CD1c-positive myeloid dendritic cell (primary cell): Measurements from ENCODE around the gene SMG9.
A peak's percentile ranks its signal among the peaks of the same experiment; 100 is the strongest.

ENCODE experiments used
- DNase-seq: peaks from one replicate; pipeline ENCODE4 v3.0.0-alpha.2; 2016; ENCODE audit errors: extremely low spot score

The SMG9 gene

DNA sequence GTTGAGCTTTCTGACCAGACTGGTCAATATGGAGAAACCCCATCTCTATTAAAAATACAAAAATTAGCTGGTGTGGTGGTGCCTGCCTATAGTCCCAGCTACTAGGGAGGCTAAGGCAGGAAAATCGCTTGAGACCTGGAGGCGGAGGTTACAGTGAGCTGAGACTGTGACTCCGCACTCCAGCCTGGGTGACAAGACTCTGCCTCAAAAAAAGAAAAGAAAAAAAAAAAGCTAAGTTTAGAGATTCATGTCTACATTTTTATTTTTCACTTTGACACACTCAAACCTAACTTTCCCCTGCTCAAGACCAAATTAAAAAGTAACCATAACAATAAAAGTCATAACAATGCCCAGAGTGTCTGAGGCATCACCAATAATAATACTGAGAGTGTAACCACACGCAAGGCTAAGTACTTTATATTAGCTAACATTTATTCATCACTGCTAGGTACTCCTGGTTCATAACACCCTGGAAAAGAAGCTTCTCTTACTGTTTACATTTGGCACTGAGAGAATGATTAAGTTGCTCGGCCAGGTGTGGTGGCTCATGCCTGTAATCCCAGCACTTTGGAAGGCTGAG is 33.2 kb downstream of the SMG9 start:
- no peak for DNase-seq

DNA sequence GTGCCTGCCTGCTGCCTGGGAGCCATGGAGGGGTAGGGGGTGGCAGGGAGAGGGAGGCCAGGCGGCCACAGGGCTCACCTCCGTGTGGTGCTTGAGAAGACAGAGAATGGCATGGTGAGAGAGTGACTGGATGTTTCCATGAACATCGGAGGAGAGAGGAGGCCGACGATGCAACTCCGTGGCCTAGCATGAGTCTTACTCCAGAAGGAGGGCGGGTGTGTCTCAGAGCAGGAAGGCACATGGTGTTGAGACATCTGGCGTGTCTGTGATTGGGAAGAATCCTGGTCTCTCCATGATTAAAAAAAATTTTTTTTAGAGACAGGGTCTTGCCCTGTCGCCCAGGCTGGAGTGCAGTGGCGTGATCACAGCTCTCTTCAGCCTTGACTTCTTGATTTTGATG is 33.8 kb downstream of the SMG9 start:
- DNase-seq = no peak

DNA sequence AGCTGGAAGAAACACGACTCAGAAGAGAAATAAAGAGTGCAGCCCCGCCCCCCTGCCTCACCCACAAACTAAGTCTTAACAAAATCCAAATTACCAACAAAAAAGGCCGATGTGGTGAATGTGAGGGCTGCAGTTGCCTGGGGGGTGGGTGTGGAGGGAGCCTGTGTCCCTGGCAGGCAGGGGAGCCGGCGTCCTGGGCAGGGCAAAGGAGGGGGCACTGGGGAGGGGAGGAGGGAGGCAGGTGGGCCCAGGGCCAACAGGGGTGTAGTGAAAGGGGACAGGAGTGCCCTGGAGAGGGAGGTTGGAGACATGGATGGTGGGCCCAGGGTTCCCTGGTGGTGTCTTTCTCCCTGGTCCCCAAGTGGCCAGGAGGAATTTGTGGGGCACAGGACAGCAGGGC is 34.8 kb downstream of the SMG9 start:
- DNase-seq = no peak

DNA sequence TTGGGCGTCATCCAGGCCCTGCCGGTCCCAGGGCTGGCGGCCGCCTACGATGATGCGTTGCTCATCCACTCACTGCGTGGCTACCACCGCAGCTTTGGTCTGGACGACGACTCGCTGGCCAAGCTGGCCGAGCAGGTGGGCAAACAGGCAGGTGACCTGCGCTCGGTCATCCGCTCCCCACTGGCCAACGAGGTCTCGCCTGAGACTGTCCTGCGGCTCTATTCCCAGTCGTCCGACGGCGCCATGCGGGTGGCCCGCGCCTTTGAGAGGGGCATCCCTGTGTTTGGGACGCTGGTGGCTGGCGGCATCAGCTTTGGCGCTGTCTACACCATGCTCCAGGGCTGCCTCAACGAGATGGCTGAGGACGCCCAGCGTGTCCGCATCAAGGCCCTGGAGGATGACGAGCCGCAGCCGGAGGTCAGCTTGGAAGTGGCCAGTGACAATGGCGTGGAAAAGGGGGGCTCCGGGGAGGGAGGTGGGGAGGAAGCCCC is 35.3 kb downstream of the SMG9 start:
- DNase-seq = no peak

DNA sequence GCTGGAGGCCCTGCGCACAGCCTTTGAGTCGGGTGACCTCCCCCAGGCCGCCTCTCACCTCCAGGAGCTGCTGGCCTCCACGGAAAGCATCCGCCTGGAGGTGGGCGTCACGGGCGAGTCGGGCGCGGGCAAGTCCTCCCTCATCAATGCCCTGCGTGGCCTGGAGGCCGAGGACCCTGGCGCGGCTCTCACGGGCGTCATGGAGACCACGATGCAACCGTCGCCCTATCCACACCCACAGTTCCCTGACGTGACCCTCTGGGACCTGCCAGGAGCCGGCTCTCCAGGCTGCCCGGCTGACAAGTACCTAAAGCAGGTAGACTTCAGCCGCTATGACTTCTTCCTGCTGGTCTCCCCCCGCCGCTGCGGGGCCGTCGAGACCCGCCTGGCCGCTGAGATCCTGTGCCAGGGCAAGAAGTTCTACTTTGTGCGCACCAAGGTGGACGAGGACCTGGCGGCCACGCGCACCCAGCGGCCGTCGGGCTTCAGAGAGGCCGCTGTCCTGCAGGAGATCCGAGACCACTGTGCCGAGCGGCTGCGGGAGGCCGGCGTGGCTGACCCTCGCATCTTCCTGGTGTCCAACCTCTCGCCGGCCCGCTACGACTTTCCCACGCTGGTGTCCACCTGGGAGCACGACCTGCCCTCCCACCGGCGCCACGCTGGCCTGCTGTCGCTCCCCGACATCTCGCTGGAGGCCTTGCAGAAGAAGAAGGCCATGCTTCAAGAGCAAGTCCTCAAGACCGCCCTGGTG is 36.0 kb downstream of the SMG9 start:
- DNase-seq = no peak

DNA sequence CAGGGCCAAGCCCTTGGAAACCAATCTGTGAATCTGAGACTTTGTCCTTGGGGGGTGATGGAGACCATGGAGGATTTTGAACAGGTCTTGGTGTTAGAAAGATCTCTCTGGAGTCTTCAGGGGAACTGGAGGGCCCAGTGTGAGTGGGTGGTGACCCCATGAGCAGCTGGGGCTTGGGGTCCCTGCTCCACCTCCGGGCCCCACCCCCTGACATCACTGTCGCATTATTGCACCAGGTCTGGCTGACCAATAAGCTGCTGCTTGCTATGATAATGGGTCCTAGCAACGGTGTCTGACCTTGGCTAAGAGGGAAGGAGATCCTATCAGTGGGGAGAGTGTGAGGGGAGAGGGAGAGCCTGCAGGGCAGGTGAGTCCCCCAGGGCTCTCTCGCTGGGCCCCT is 39.0 kb downstream of the SMG9 start, which contains the start of gene IRGC:
IRGC (plus strand) TSS at position 301 of the 400 bp plus-strand sequence. CDS start 2,483 bp downstream, outside the sequence.
- DNase-seq = no peak

DNA sequence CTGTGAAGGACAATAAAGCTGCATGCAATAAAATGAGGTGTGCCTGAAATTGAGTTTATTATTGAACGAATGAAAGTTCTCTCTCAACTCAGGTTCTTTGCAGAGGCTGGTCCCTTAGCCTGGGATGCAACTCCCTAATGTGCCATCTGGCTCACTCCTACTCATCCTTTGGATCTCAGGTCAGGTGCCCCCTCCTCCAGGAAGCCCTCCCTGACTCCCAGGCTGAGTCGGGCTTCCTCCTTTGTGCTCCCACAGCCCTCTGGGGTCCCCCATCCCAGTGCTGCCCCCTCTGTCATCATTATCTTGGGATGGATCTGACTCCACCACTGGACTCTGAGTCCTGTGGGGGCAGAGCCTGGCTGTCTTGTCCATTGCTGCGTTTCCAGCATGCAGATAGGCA is 41.6 kb downstream of the SMG9 start:
- no peak for DNase-seq

DNA sequence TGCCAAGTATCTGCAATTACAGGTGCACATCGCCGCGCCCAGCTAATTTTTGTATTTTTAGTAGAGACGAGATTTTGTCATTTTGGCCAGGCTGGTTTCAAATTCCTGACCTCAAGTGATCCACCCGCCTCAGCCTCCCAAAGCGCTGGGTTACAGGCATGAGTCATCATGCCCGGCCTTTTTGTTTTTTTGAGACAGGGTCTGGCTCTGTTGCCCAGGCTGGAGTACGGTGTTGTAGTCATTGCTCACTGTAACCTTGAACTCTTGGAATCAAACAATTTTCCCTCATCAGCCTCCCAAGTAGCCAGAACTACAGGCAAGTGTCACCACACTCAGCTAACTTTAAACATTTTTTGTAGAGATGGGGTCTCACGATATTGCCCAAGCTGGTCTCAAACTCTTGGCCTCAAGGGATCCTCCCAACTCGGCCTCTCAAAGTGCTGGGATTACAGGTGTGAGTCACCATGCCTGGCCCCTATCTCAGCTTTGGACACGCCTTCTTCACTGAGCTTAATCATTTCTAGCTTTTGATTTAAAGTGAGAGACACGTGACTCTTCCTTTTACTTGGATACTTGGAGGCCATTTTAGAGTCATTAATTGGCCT is 42.9 kb downstream of the SMG9 start:
- no peak for DNase-seq

DNA sequence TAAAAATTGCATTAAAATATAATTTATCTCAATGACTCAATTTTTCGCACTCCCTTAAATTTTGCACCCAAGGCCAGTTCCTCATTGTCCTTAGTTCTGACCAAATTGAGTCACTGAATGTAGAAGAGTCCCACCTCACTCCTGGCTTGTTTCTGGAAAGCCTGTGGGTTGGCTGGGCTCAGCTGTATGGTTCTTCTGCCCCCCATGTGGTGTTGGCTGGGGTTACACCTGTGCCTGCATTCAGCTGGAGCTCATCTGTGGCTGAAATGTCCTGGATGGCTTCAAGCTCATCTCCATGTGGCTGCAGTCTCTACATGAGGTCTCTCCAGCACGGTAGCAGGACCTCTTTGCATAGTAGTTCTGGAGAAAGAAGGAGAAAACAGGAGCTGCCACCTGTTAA is 46.0 kb downstream of the SMG9 start:
- no peak for DNase-seq

DNA sequence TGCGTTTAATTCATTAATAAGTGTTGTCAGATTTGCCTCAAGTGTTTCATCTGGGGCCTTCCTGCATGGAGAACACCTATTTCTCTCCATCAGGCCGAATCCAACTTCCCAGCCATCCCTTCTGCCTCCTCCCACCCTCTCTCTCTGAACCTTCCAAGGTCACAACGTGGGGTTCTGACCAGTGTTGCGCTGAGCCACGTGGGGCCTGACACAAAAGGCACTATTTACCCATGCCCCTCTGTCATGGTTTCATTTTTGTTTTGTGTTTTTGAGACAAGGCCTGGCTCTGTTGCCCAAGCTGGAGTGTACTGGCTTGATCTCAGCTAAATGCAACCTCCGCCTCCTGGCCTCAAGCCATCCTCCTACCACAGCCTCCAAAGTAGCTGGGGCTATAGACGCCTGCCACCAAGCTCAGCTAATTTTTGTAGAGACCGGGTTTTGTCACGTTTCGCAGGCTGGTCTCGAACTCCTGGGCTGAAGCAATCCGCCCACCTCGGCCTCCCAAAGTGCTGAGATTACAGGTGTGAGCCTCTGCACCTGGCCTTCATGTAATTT is 47.5 kb downstream of the SMG9 start:
- DNase-seq = no peak

DNA sequence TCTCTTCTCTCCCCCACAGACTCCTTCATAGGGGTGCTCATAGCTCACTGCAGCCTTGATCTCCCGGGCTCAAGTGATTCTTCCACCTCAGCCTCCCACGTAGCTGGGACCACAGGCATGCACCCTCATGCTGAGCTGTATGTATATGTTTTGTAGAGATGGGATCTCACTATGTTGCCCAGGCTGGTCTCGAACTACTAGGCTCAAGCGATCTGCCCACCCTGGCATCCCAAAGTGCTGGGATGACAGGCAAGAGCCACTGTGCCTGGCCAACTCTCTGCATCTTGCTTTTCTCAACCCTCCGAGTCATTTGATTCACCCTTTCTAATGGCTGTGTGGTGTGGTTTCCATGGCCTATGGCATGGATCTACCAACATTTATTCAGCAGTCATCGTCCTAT is 49.0 kb downstream of the SMG9 start:
- DNase-seq = no peak

DNA sequence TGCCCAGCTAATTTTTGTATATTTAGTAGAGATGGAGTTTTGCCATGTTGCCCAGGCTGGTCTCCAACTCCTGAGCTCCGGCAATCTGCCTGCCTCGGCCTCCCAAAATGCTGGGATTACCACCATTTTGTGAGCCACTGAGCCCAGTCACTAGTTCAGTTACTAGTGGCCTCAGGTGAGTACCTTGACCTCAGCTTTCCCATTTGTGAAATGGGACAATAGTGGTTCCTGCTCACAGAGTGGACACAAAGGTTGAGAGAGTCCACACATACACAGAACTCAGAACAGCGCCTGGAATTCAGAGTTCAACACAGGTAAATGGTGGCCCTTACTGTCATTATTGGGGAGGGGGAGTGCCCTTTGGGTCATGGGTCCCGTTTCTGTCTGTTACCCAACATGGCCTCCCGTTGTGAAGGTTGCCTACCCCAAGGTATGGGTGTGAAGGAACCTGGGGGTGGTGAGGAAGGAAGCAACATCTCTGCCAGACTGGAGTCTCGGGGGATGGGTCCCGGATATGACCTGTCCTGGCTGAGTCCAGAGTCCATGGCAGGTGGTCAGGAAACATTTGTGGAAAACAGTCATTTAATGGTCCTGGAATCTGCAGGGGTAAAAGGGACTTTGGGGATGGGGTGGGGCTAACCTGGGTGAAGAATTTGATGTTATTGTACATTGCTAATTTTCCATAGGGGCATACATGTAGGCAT is 50.6 kb downstream of the SMG9 start:
- DNase-seq = no peak

DNA sequence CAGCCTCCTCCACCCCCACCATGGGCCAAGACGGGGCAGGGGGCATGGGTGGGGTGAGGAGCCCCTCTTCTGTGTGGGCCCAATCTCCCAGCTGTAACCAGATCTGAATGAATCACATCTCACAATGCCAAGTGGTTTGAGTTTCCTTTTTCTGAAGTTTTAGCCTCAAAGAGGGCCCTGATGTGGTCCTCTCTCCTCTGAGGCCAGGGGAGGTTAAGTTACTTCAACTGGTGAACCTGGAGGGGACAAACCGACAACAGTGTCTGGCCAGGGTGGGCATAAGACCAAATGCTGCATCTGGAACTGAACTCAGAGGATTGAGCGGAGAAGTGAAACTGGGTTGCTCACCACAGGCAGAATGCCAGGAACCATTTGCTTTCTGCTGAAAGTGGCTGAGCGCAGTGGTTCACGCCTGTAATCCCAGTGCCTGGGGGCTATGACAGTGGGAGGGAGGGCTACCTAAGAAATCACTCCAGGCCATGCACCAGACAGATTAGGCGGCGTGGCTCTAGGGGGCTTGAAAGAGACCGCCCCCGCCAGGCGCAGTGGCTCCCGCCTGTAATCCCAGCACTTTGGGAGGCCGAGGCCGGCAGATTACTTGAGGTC is 54.3 kb downstream of the SMG9 start:
- DNase-seq = peak; percentile 88

DNA sequence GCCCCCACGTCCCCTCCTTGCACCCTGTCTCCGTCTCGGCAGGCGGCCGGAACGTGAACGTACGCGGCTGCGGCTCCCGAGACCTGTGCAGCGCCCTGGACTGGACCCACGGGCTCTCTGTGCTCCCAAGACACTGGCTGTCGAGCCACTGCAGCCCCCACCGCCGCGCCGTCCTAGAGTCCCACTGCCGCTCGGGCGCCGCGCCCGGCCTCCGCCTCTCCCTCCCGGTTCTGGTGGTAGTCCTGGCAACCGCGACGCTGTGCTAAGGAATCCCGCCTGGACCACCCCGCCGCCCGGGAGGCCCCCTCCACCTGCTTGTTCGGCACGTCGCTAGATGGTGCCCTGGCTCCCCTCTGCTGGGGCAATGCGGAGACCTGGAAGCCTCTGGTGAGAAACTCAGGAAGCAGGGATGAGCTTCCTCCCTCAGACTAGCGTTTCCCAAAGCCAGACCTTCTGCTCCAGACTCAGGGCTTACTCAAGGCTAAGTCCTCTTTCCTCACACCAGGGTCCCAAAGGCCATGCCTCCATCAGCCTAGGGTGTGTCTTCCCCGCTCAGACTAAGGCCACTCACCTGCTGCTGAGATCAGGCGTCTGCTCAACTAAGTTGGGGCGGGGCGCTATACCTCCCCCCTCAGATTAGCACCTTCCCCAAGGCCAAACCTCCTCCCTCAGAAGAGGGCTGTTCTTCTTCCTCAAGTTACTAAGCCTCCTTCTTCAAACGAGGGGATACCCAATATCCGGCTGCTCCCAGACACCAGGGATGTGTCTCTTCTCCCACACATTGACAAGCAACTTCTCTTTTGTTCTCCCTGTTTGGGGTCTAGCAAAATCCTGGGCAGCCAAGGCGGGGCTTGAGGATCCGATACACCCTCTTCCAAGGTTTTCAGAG is 55.0 kb downstream of the SMG9 start:
- DNase-seq = peak; percentile 83

DNA sequence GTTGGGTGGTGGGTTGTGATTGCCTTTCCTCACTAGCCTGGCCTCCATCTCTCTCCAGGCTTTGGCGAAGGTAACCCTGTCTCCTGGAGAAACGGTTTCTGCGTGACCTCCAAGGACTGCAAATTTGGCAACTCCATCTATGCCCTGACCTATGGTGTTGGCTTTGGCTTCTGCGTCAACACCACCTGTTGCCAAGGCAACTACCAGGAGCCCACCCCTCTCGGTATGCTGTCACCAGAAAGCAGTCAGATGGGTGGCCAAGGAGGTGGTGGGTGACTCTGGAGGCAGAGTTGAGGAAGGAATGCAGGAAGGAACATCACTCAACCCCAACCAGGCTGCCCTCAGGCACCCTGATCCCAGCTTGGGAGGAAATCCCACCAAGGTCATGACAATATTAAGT is 57.5 kb downstream of the SMG9 start:
- DNase-seq = no peak

DNA sequence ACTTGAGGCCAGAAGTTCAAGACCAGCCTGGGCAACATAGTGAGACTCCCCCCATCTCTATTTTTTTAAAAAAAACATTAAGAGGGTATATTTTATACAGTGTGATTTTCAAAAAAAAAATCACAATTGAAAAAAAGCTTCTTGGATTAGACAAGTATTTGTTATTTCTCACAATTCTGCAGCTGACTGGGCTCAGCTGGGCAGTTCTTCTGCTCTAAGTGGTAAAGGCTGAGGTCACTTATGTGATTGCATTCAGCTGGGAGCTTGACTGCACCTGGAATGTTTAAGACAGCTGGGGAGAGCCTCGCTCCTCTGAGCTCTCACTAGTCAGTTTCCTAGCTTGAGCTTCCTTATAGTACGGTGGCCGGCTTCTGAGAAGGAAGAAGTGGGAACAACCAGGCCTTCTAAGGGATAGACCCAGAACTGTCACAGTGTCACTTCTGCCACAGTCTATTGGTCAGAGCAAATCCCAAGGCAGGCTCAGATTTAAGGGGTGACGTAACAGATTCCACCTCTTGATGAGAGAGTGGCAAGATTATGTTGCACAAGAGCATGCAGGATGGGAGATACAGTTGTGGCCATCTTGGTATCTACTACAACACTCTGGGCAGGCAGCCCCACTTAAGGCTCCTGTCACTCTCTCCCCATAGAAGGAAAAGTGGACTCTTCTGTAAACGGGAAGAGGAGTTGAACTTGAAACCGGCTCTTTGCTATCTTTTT is 58.6 kb downstream of the SMG9 start:
- DNase-seq = peak; percentile 83

DNA sequence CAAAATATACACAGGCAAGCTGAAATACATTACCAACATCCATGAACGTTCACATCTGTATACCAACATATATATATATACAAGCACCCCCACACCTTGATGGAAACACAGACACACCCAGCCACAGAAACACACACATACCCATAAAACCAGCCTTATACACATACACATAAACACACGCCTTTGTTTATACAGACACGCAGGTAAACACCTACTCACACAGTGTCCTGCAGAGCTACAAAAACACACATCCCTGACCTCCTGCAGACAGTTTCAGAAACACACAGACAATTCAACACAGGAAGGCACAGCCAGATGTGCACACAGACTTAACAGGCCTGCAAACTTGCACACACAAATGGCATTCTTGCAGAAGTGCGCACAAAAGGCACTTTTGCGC is 60.2 kb downstream of the SMG9 start:
- no peak for DNase-seq

DNA sequence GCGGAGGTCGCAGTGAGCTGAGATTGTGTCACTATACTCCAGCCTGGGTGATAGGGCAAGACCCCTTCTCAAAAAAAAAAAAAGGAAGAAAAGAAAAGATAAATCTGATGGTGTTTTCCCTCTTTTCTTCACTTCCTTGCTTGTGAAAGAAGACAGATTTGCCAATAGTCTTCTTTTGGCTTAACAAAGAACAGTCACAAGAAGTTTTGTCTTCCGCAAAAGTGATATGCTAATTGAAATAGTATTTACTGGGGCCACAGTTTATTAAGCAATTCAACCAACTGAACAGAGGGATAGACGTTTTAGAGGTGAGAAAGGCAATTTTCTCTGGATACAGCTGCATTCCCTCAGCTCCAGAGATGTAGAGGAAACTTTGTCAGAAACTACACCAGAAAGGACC is 61.9 kb downstream of the SMG9 start:
- peak; percentile 84 for DNase-seq

DNA sequence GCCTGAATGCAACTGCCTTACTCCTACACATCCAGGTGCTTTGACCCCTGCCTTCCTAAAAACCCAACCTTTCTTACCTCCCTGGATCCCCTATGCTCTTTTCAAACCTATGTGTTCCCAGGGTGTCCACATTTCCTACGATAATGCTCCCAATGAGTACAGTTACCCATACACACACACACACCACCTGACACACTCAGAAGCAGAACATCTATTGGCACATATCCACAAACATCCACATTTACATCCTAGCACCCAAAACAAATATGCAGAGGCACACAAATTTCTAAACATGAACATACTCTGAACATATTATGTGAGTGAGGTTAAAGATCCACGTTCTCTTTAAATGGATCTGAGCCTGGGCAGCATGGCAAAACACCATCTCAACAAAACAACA is 62.4 kb downstream of the SMG9 start:
- peak; percentile 39 for DNase-seq

DNA sequence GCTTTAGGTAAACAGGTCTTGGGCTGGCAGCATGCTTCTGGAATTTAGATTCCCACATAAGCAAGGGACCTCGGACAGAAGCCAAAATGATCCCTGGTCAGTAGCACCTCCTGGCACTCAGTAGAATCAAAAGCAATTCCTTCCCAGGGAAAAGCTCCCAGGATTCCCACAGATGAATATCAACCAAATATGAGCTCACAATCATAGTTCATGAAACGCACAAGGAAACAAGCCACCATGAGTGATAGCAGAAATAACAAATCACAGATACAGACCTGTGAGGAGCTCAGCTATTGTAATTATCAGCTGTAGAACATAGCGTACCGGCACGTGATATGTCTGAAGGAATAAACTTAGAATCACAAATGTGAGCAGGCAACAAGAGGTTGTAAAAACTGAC is 63.0 kb downstream of the SMG9 start:
- DNase-seq = no peak
